ENCODE data around the gene PI4K2A. TPM values are rescaled to one million over a fixed set of nuclear protein-coding genes. Genes with fewer than 3 reads are reported as not detected.
A peak's percentile ranks its signal among the peaks of the same experiment; 100 is the strongest.
"Not testable (repeated sequence)": the region's sequence is repeated elsewhere in the genome, so short reads cannot be mapped to it uniquely, and the experiment has no call there.

Gene PI4K2A
- total and polyA plus RNA-seq, 2 experiments from 2014 or later = 16.6 to 28.7 TPM

- peaks cover 12% of the 10 kb centered on the region; the same call in 1 of the 2 replicates for H3K4me1 ChIP-seq (ENCODE audit: insufficient read depth)
- DNase-seq = peak; percentile 52
- peaks cover 12% of the 10 kb centered on the region for H3K79me2 ChIP-seq (ENCODE audit: insufficient read depth)
- peak overlapping the region; percentile 81 for H3K9ac ChIP-seq
- H3K9me2 ChIP-seq (ENCODE audit: insufficient read depth) = no peaks in the 10 kb centered on the region
- peak overlapping the region; percentile 95 for H3K4me2 ChIP-seq (ENCODE audit: unreplicated experiment)
- peak overlapping the region; percentile 89 for H3K4me3 ChIP-seq
- H3F3A ChIP-seq (ENCODE audit: insufficient read depth) = no peaks in the 10 kb centered on the region
- H3K27ac ChIP-seq = peak overlapping the region; percentile 39
- no peaks in the 10 kb centered on the region for H3K36me3 ChIP-seq (ENCODE audit: low read depth)
- no peaks in the 10 kb centered on the region for H4K20me1 ChIP-seq (ENCODE audit: insufficient read depth)
- TF ChIP-seq EZH2 (IDR thresholded peaks at IDR 0.05; ENCODE audit: insufficient read depth, poor library complexity, severe bottlenecking) = no peak
- no peak for TF ChIP-seq EZH2phosphoT487 (IDR thresholded peaks at IDR 0.05; ENCODE audit: insufficient read depth, low read depth)
- WGBS, 2 experiments (ENCODE audit: low coverage in 1 of 2, low lambda C conversion rate in 2 of 2, missing lambda C conversion rate in 2 of 2) = 66 to 73% methylated on average over 8 of the region's 8 CpGs
- no peaks in the 10 kb centered on the region for H3K27me3 ChIP-seq (replicated peaks; ENCODE audit: insufficient read depth)
- in situ Hi-C loops (cut with MboI) = no loop called here
- H3K9me3 ChIP-seq (ENCODE audit: low read depth) = no peaks in the 10 kb centered on the region
- peak overlapping the region; percentile 100 for H2AFZ ChIP-seq
Observed at GRCh38 chr10:97633921-97634320, 6.5 kb upstream of the PI4K2A start.

DNA sequence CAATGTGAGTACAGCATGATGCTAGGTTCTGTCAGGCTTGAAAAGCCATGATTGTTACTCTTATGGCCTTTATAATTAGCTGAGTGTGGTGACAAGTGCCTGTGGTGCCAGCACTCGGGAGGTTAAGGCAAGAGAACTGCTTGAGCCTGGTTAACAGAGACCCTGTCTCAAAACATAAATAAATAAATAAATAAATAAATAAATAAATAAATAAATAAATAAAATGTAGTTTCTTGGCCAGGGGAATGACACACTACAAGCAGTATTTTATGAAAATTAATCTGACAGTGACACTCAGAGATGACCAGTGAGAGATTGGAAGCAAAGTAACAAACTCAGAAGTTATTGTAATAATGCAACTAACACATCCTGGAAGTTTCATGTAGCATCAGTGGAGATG lies 4.9 kb upstream of the PI4K2A start:
- TF ChIP-seq EZH2 (IDR thresholded peaks at IDR 0.05; ENCODE audit: insufficient read depth, poor library complexity, severe bottlenecking) (no peak), EZH2phosphoT487 (IDR thresholded peaks at IDR 0.05; ENCODE audit: insufficient read depth, low read depth) (no peak)
- H3K4me1 ChIP-seq (ENCODE audit: insufficient read depth) = peaks cover 12% of the 10 kb centered on the region; the same call in 1 of the 2 replicates
- no peaks in the 10 kb centered on the region for H3K36me3 ChIP-seq (ENCODE audit: low read depth)

DNA sequence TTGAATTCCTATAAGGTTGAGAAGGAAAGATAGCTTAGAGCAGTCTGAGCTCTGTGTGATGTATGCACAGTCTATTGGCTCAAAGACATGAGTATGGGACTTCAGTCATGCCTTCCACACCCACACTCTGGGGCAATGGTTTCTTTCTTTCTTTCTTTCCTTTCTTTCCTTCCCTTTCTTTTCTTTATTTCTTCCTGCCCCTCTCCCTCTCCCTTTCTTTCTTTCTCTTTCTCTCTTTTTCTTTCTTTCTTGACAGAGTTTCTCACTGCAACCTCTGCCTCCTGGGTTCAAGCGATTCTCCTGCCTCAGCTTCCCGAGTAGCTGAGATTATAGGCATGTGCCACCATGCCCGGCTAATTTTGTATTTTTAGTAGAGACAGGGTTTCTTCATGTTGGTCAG lies 1.4 kb upstream of the PI4K2A start:
- H3K4me3 ChIP-seq; H3K27ac ChIP-seq; in situ Hi-C loops (cut with MboI); H3K9ac ChIP-seq; H2AFZ ChIP-seq; H3K36me3 ChIP-seq (ENCODE audit: low read depth); H4K20me1 ChIP-seq (ENCODE audit: insufficient read depth); H3K27me3 ChIP-seq (replicated peaks; ENCODE audit: insufficient read depth); H3K4me2 ChIP-seq (ENCODE audit: unreplicated experiment); H3K9me2 ChIP-seq (ENCODE audit: insufficient read depth); DNase-seq; H3K9me3 ChIP-seq (ENCODE audit: low read depth): not testable (repeated sequence)
- H3F3A ChIP-seq (ENCODE audit: insufficient read depth) = peaks cover 22% of the 10 kb centered on the region
- peaks cover 11% of the 10 kb centered on the region for H3K4me1 ChIP-seq (ENCODE audit: insufficient read depth)
- 65 to 70% methylated on average over 3 of the region's 3 CpGs for WGBS, 2 experiments (ENCODE audit: low coverage in 1 of 2, low lambda C conversion rate in 2 of 2, missing lambda C conversion rate in 2 of 2)
- peaks cover 32% of the 10 kb centered on the region for H3K79me2 ChIP-seq (ENCODE audit: insufficient read depth)

More for the DNA sequence above, 4.9 kb upstream of the PI4K2A start:
- Histone ChIP-seq H3K27me3 (replicated peaks; ENCODE audit: insufficient read depth) (no peaks in the 10 kb centered on the region), H3K9me3 (ENCODE audit: low read depth) (no peaks in the 10 kb centered on the region), H3K4me3 (no peak overlapping the region), H3K4me2 (ENCODE audit: unreplicated experiment) (no peak overlapping the region), H3K27ac (no peak overlapping the region), H3K79me2 (ENCODE audit: insufficient read depth) (peaks cover 12% of the 10 kb centered on the region), H3K9ac (no peak overlapping the region), H3K9me2 (ENCODE audit: insufficient read depth) (no peaks in the 10 kb centered on the region), H2AFZ (no peak overlapping the region), H4K20me1 (ENCODE audit: insufficient read depth) (no peaks in the 10 kb centered on the region), H3F3A (ENCODE audit: insufficient read depth) (no peaks in the 10 kb centered on the region)
- WGBS, 2 experiments (ENCODE audit: low coverage in 1 of 2, low lambda C conversion rate in 2 of 2, missing lambda C conversion rate in 2 of 2) = 43 to 48% methylated on average over 1 of the region's 1 CpG
- in situ Hi-C loops (cut with MboI) = no loop called here
- no peak for DNase-seq

DNA sequence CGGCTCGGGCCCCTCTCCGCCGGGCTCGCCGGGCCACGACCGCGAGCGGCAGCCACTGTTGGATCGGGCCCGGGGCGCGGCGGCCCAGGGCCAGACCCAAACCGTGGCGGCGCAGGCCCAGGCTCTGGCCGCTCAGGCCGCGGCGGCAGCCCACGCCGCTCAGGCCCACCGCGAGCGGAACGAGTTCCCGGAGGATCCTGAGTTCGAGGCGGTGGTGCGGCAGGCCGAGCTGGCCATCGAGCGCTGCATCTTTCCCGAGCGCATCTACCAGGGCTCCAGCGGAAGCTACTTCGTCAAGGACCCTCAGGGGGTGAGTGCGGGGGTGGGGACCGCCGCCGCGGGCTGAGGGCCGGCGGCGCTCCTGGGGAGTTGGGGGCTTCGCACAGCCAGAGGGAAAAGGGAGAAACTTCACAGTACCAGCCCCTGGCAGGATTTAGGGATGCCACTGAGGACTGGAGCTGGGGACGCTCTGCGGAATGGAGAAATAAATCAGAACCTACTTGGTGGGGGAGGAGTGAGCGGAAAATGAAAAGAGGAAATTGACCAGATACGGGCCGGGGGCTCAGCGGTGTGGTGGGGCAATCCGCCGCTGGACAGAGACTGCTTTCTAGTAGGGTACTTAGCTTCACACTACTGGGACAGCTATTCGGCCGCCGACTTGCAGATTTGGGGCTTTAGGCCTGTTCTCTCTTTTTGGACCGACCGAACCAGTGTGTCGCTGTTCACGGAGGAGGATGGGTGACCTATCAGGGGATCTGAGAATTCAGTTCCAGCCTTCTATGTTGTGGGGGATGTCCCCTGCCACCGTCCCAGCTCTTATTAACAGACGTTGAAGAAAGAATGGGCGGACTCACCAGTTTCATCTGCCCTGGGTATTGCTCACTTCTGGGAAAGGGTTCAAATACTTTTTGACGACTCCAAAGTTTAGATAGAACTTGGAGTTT lies 669 bp downstream of the PI4K2A start:
- H3K9me2 ChIP-seq (ENCODE audit: insufficient read depth) = no peaks in the 10 kb centered on the region
- no peaks in the 10 kb centered on the region for H4K20me1 ChIP-seq (ENCODE audit: insufficient read depth)
- 1% methylated on average over 62 to 67 of the region's 67 CpGs for WGBS, 2 experiments (ENCODE audit: low coverage in 1 of 2, low lambda C conversion rate in 2 of 2, missing lambda C conversion rate in 2 of 2)
- peak overlapping the region; percentile 50 for H2AFZ ChIP-seq
- H3K36me3 ChIP-seq (ENCODE audit: low read depth) = peaks cover 9% of the 10 kb centered on the region
- peaks cover 22% of the 10 kb centered on the region for H3F3A ChIP-seq (ENCODE audit: insufficient read depth)
- TF ChIP-seq EZH2phosphoT487 (IDR thresholded peaks at IDR 0.05; ENCODE audit: insufficient read depth, low read depth) = no peak
- no peak for TF ChIP-seq EZH2 (IDR thresholded peaks at IDR 0.05; ENCODE audit: insufficient read depth, poor library complexity, severe bottlenecking)
- peak overlapping the region; percentile 85 for H3K27ac ChIP-seq
- no peaks in the 10 kb centered on the region for H3K27me3 ChIP-seq (replicated peaks; ENCODE audit: insufficient read depth)
- H3K9me3 ChIP-seq (ENCODE audit: low read depth) = no peaks in the 10 kb centered on the region
- peaks cover 11% of the 10 kb centered on the region for H3K4me1 ChIP-seq (ENCODE audit: insufficient read depth)
- H3K4me3 ChIP-seq = peak overlapping the region; percentile 85
- H3K4me2 ChIP-seq (ENCODE audit: unreplicated experiment) = peak overlapping the region; percentile 91
- in situ Hi-C loops (cut with MboI) = no loop called here
- DNase-seq = peak; percentile 91
- H3K9ac ChIP-seq = peak overlapping the region; percentile 92
- peaks cover 53% of the 10 kb centered on the region for H3K79me2 ChIP-seq (ENCODE audit: insufficient read depth)

DNA sequence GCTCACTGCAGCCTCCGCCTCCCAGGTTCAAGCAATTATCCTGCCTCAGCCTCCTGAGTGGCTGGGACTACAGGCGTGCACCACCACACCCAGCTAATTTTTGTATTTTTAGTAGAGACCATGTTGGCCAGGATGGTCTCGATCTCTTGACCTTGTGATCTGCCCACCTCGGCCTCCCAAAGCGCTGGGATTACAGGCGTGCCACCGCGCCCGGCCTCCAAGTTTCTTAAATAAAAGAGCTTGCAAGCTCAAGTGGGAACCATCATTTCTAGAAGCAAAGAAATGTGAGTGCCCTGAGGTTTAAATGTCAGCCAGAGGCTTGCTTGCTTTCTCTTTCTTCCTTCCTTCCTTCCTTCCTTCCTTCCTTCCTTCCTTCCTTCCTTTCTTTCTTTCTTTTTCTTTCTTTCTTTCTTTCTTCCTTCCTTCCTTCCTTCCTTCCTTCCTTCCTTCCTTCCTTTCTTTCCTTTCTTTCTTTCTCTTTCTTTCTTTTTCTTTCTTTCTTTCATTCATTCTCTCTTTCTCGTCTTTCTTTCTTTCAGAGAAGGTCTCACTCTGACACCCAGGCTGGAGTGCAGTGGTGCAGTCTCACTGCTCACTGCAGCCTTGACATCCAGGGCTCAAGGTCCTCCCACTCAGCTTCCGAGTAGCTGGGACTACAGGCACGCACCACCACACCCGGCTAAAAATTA lies 2.1 kb downstream of the PI4K2A start:
- H3K79me2 ChIP-seq (ENCODE audit: insufficient read depth) = peaks cover 67% of the 10 kb centered on the region
- H3K4me1 ChIP-seq (ENCODE audit: insufficient read depth) = peaks cover 18% of the 10 kb centered on the region
- peak overlapping the region; percentile 92 for H3K9ac ChIP-seq
- H4K20me1 ChIP-seq (ENCODE audit: insufficient read depth); H2AFZ ChIP-seq; H3K27me3 ChIP-seq (replicated peaks; ENCODE audit: insufficient read depth); H3K9me2 ChIP-seq (ENCODE audit: insufficient read depth); H3K9me3 ChIP-seq (ENCODE audit: low read depth); H3K36me3 ChIP-seq (ENCODE audit: low read depth); in situ Hi-C loops (cut with MboI); DNase-seq: not testable (repeated sequence)
- WGBS, 2 experiments (ENCODE audit: low coverage in 1 of 2, low lambda C conversion rate in 2 of 2, missing lambda C conversion rate in 2 of 2) = 79 to 81% methylated on average over 10 to 13 of the region's 13 CpGs
- peak overlapping the region; percentile 85 for H3K4me3 ChIP-seq
- H3K27ac ChIP-seq = peak overlapping the region; percentile 85
- peaks cover 30% of the 10 kb centered on the region for H3F3A ChIP-seq (ENCODE audit: insufficient read depth)
- peak overlapping the region; percentile 91 for H3K4me2 ChIP-seq (ENCODE audit: unreplicated experiment)
